ENCODE measurements around the gene CD276.

GRCh38 chr15:73691396-73691795 is 7.2 kb downstream of the CD276 start:
- no peak for TF ChIP-seq CTCF (IDR thresholded peaks at IDR 0.05; ENCODE audit: poor library complexity, severe bottlenecking)
- TF ChIP-seq POLR2AphosphoS5 (IDR thresholded peaks at IDR 0.05), result no peak
- no peak for TF ChIP-seq EZH2 (IDR thresholded peaks at IDR 0.05; ENCODE audit: borderline replicate concordance, insufficient read depth, low read length, poor library complexity, severe bottlenecking)
- TF ChIP-seq RAD21 (conservative IDR thresholded peaks at IDR 0.05), result no peak
- TF ChIP-seq SMC3 (conservative IDR thresholded peaks at IDR 0.05; ENCODE audit: poor library complexity), result no peak
- no peak for TF ChIP-seq REST (IDR thresholded peaks at IDR 0.05; ENCODE audit: borderline replicate concordance)
- TF ChIP-seq TAF1 (IDR thresholded peaks at IDR 0.05; ENCODE audit: low read depth), result no peak
